ENCODE measurements around the gene AP3B2. TPM values are rescaled to one million over a fixed set of nuclear protein-coding genes. Genes with fewer than 3 reads are reported as not detected.

The AP3B2 gene
- total and polyA plus RNA-seq, 7 experiments from 2014 or later = 0.35 to 1.2 (median 0.76) TPM; not detected in 1

GRCh38 chr15:82625136-82625535 is 84.5 kb downstream of the AP3B2 start:
- no peaks in the 10 kb centered on the region for H3K4me1 ChIP-seq (ENCODE audit: control insufficient read depth in 2 of 2, insufficient read depth in 2 of 2, low read length in 2 of 2)
- H3K27ac ChIP-seq (ENCODE audit: low read depth, low read length) = no peak overlapping the region
- ChIA-PET CTCF (no interaction called here), POLR2A (no interaction called here)
- intact Hi-C loops (cut with micrococcal nuclease) = loop anchor here in 1 of 2 donors (10.0 kb wide), 1 partner anchor 60 kb away; no protein-coding TSS in a partner anchor
- Mint-ChIP-seq H3K27me3 (peaks cover 0 to 5% (median 4%) of the 10 kb centered on the region in 5 donors), H3K9me3 (no peaks in the 10 kb centered on the region), H3K4me3 (no peak overlapping the region), H3K27ac (no peak overlapping the region), H3K4me1 (no peaks in the 10 kb centered on the region), H3K36me3 (peaks cover 0 to 3% (median 0%) of the 10 kb centered on the region in 5 donors)
- no peak for ATAC-seq
- no peaks in the 10 kb centered on the region for H3K9me3 ChIP-seq (ENCODE audit: control insufficient read depth in 2 of 3, low read length in 3 of 3)
- no peaks in the 10 kb centered on the region for H3K27me3 ChIP-seq (ENCODE audit: control insufficient read depth in 2 of 2, insufficient read depth in 2 of 2, low read length in 2 of 2)
- H3K4me3 ChIP-seq (ENCODE audit: low read length) = no peak overlapping the region
- no peak for DNase-seq
- H3K36me3 ChIP-seq (ENCODE audit: control insufficient read depth in 2 of 3, insufficient read depth in 3 of 3, low read length in 3 of 3) = no peaks in the 10 kb centered on the region

GRCh38 chr15:82624438-82624837 is 85.2 kb downstream of the AP3B2 start:
- H3K4me3 ChIP-seq (ENCODE audit: low read length) = no peak overlapping the region
- no peaks in the 10 kb centered on the region for H3K4me1 ChIP-seq (ENCODE audit: control insufficient read depth in 2 of 2, insufficient read depth in 2 of 2, low read length in 2 of 2)
- Mint-ChIP-seq H3K36me3 (peaks cover 0 to 3% (median 0%) of the 10 kb centered on the region in 5 donors), H3K27ac (no peak overlapping the region), H3K4me3 (no peak overlapping the region), H3K9me3 (no peaks in the 10 kb centered on the region), H3K4me1 (no peaks in the 10 kb centered on the region), H3K27me3 (peaks cover 0 to 8% (median 4%) of the 10 kb centered on the region in 5 donors)
- no peaks in the 10 kb centered on the region for H3K36me3 ChIP-seq (ENCODE audit: control insufficient read depth in 2 of 3, insufficient read depth in 3 of 3, low read length in 3 of 3)
- DNase-seq (no peak), ATAC-seq (no peak)
- H3K27ac ChIP-seq (ENCODE audit: low read depth, low read length) = no peak overlapping the region
- CTCF ChIA-PET = no interaction called here
- POLR2A ChIA-PET = no interaction called here
- no peaks in the 10 kb centered on the region for H3K27me3 ChIP-seq (ENCODE audit: control insufficient read depth in 2 of 2, insufficient read depth in 2 of 2, low read length in 2 of 2)
- intact Hi-C loops (cut with micrococcal nuclease) = loop anchor here in 1 of 2 donors (10.0 kb wide), 1 partner anchor 60 kb away; no protein-coding TSS in a partner anchor
- no peaks in the 10 kb centered on the region for H3K9me3 ChIP-seq (ENCODE audit: control insufficient read depth in 2 of 3, low read length in 3 of 3)

GRCh38 chr15:82624008-82624407 is 85.7 kb downstream of the AP3B2 start:
- H3K36me3 ChIP-seq (ENCODE audit: control insufficient read depth in 2 of 3, insufficient read depth in 3 of 3, low read length in 3 of 3) = no peaks in the 10 kb centered on the region
- intact Hi-C loops (cut with micrococcal nuclease) = loop anchor here in 1 of 2 donors (10.0 kb wide), 1 partner anchor 59 kb away; no protein-coding TSS in a partner anchor
- Mint-ChIP-seq H3K36me3 (peaks cover 0 to 3% (median 0%) of the 10 kb centered on the region in 5 donors), H3K4me1 (no peaks in the 10 kb centered on the region), H3K27me3 (peaks cover 0 to 10% (median 4%) of the 10 kb centered on the region in 5 donors), H3K27ac (no peak overlapping the region), H3K4me3 (no peak overlapping the region), H3K9me3 (no peaks in the 10 kb centered on the region)
- CTCF ChIA-PET = interaction anchor here (0.6 kb wide), 1 partner anchor 23 kb away, joined by 4 read pairs; no protein-coding TSS in a partner anchor
- no peak overlapping the region for H3K4me3 ChIP-seq (ENCODE audit: low read length)
- no peaks in the 10 kb centered on the region for H3K9me3 ChIP-seq (ENCODE audit: control insufficient read depth in 2 of 3, low read length in 3 of 3)
- H3K4me1 ChIP-seq (ENCODE audit: control insufficient read depth in 2 of 2, insufficient read depth in 2 of 2, low read length in 2 of 2) = no peaks in the 10 kb centered on the region
- POLR2A ChIA-PET = interaction anchor here (0.6 kb wide), 1 partner anchor 71 kb away, joined by 3 read pairs; no protein-coding TSS in a partner anchor
- H3K27ac ChIP-seq (ENCODE audit: low read depth, low read length) = no peak overlapping the region
- DNase-seq (no peak), ATAC-seq (no peak)
- no peaks in the 10 kb centered on the region for H3K27me3 ChIP-seq (ENCODE audit: control insufficient read depth in 2 of 2, insufficient read depth in 2 of 2, low read length in 2 of 2)

- DNase-seq = no peak
- Histone ChIP-seq H3K27me3 (ENCODE audit: control insufficient read depth in 2 of 2, insufficient read depth in 2 of 2, low read length in 2 of 2) (no peaks in the 10 kb centered on the region), H3K36me3 (ENCODE audit: control insufficient read depth in 2 of 3, insufficient read depth in 3 of 3, low read length in 3 of 3) (no peaks in the 10 kb centered on the region), H3K4me1 (ENCODE audit: control insufficient read depth in 2 of 2, insufficient read depth in 2 of 2, low read length in 2 of 2) (no peaks in the 10 kb centered on the region), H3K27ac (ENCODE audit: low read depth, low read length) (no peak overlapping the region), H3K9me3 (ENCODE audit: control insufficient read depth in 2 of 3, low read length in 3 of 3) (no peaks in the 10 kb centered on the region), H3K4me3 (ENCODE audit: low read length) (no peak overlapping the region)
- H3K27me3 Mint-ChIP-seq = peaks cover 0 to 8% (median 4%) of the 10 kb centered on the region in 5 donors
- ChIA-PET CTCF (interaction anchor here (0.6 kb wide), 1 partner anchor 191 kb away, joined by 4 read pairs; no protein-coding TSS in a partner anchor), POLR2A (no interaction called here)
- intact Hi-C loops (cut with micrococcal nuclease) = loop anchor here in 1 of 2 donors (10.0 kb wide), 1 partner anchor 57 kb away; no protein-coding TSS in a partner anchor
- no peak for ATAC-seq
- H3K27ac Mint-ChIP-seq = peak overlapping the region in 1 of 9 donors; percentile 33
- H3K4me3 Mint-ChIP-seq = no peak overlapping the region
- H3K9me3 Mint-ChIP-seq = no peaks in the 10 kb centered on the region
- H3K36me3 Mint-ChIP-seq = peaks cover 0 to 3% (median 0%) of the 10 kb centered on the region in 5 donors
- no peaks in the 10 kb centered on the region for H3K4me1 Mint-ChIP-seq
Measured at GRCh38 chr15:82621970-82622369, 87.7 kb downstream of the AP3B2 start.

- CTCF ChIA-PET = no interaction called here
- Mint-ChIP-seq H3K27me3 (peaks cover 0 to 15% (median 4%) of the 10 kb centered on the region in 5 donors), H3K4me3 (no peak overlapping the region), H3K27ac (no peak overlapping the region), H3K36me3 (no peaks in the 10 kb centered on the region), H3K9me3 (no peaks in the 10 kb centered on the region), H3K4me1 (no peaks in the 10 kb centered on the region)
- no peak for DNase-seq
- ATAC-seq = no peak
- Histone ChIP-seq H3K36me3 (ENCODE audit: control insufficient read depth in 2 of 3, insufficient read depth in 3 of 3, low read length in 3 of 3) (no peaks in the 10 kb centered on the region), H3K27ac (ENCODE audit: low read depth, low read length) (no peak overlapping the region), H3K9me3 (ENCODE audit: control insufficient read depth in 2 of 3, low read length in 3 of 3) (no peaks in the 10 kb centered on the region), H3K27me3 (ENCODE audit: control insufficient read depth in 2 of 2, insufficient read depth in 2 of 2, low read length in 2 of 2) (no peaks in the 10 kb centered on the region), H3K4me1 (ENCODE audit: control insufficient read depth in 2 of 2, insufficient read depth in 2 of 2, low read length in 2 of 2) (no peaks in the 10 kb centered on the region), H3K4me3 (ENCODE audit: low read length) (no peak overlapping the region)
- POLR2A ChIA-PET = no interaction called here
- intact Hi-C loops (cut with micrococcal nuclease) = no loop called here
Measured at GRCh38 chr15:82613747-82614146, 95.9 kb downstream of the AP3B2 start.

- no peaks in the 10 kb centered on the region for H3K27me3 ChIP-seq (ENCODE audit: control insufficient read depth in 2 of 2, insufficient read depth in 2 of 2, low read length in 2 of 2)
- H3K4me3 Mint-ChIP-seq = no peak overlapping the region
- no peak overlapping the region for H3K4me3 ChIP-seq (ENCODE audit: low read length)
- H3K27ac Mint-ChIP-seq = no peak overlapping the region
- H3K4me1 ChIP-seq (ENCODE audit: control insufficient read depth in 2 of 2, insufficient read depth in 2 of 2, low read length in 2 of 2) = no peaks in the 10 kb centered on the region
- H3K36me3 Mint-ChIP-seq = no peaks in the 10 kb centered on the region
- ATAC-seq (no peak), DNase-seq (no peak)
- no peaks in the 10 kb centered on the region for H3K9me3 Mint-ChIP-seq
- intact Hi-C loops (cut with micrococcal nuclease) = no loop called here
- ChIA-PET POLR2A (no interaction called here), CTCF (no interaction called here)
- H3K4me1 Mint-ChIP-seq = no peaks in the 10 kb centered on the region
- H3K27ac ChIP-seq (ENCODE audit: low read depth, low read length) = no peak overlapping the region
- H3K27me3 Mint-ChIP-seq = peaks cover 0 to 14% (median 6%) of the 10 kb centered on the region in 5 donors
- no peaks in the 10 kb centered on the region for H3K36me3 ChIP-seq (ENCODE audit: control insufficient read depth in 2 of 3, insufficient read depth in 3 of 3, low read length in 3 of 3)
- no peaks in the 10 kb centered on the region for H3K9me3 ChIP-seq (ENCODE audit: control insufficient read depth in 2 of 3, low read length in 3 of 3)
Measured at GRCh38 chr15:82611348-82611747, 98.3 kb downstream of the AP3B2 start.
